Stomach smooth muscle (tissue), 2 donors: ENCODE measurements around the gene TRIM37.

Experiments
- H3K27ac ChIP-seq: one replicate; pipeline ENCODE4 v1.7.0; 2013; ENCODE audit warnings: mild to moderate bottlenecking, low read length, inconsistent platforms
- H3K27me3 ChIP-seq, 2 donors: one replicate each; pipeline ENCODE4 v1.7.0; 2013; ENCODE audit warnings: low read length in 2 of 2; ENCODE audit not compliant: insufficient read depth in 2 of 2, control insufficient read depth in 1 of 2
- H3K36me3 ChIP-seq, 2 donors: one replicate each; pipeline ENCODE4 v1.7.0; 2013; ENCODE audit warnings: low read length in 2 of 2; ENCODE audit not compliant: control insufficient read depth in 2 of 2, insufficient read depth in 2 of 2
- H3K4me1 ChIP-seq: one replicate; pipeline ENCODE4 v1.7.0; 2013; ENCODE audit warnings: low read length; ENCODE audit not compliant: control insufficient read depth, insufficient read depth
- H3K4me3 ChIP-seq, 2 donors: one replicate each; pipeline ENCODE4 v1.7.0; 2013; ENCODE audit warnings: low read length in 2 of 2
- H3K9ac ChIP-seq, 2 donors: one replicate each; pipeline ENCODE4 v1.7.0; 2013; ENCODE audit warnings: low read length in 2 of 2, mild to moderate bottlenecking in 1 of 2
- H3K9me3 ChIP-seq, 2 donors: one replicate each; pipeline ENCODE4 v1.7.0; 2013; ENCODE audit warnings: low read length in 2 of 2; ENCODE audit not compliant: control insufficient read depth in 2 of 2
- donor health status: healthy.
- donor health status: Pancreatic carcinoma.

Gene TRIM37

GRCh38 chr17:58996968-58997367, 109.7 kb downstream of the TRIM37 start:
- Histone ChIP-seq H3K9ac (no peak overlapping the region), H3K4me3 (no peak overlapping the region), H3K27me3 (no peaks in the 10 kb centered on the region), H3K9me3 (no peaks in the 10 kb centered on the region), H3K4me1 (peaks cover 2% of the 10 kb centered on the region), H3K27ac (no peak overlapping the region), H3K36me3 (peaks cover 5 to 17% of the 10 kb centered on the region in 2 donors)

GRCh38 chr17:58995247-58995940, 111.3 kb downstream of the TRIM37 start:
- Histone ChIP-seq H3K4me3 (no peak overlapping the region), H3K9ac (no peak overlapping the region), H3K27ac (no peak overlapping the region), H3K36me3 (peaks cover 5 to 12% of the 10 kb centered on the region in 2 donors), H3K27me3 (no peaks in the 10 kb centered on the region), H3K9me3 (no peaks in the 10 kb centered on the region), H3K4me1 (peaks cover 2% of the 10 kb centered on the region)

- Histone ChIP-seq H3K36me3 (peaks cover 2 to 6% of the 10 kb centered on the region in 2 donors), H3K27me3 (no peaks in the 10 kb centered on the region), H3K4me3 (no peak overlapping the region), H3K9ac (no peak overlapping the region), H3K9me3 (no peaks in the 10 kb centered on the region), H3K27ac (no peak overlapping the region), H3K4me1 (peaks cover 2% of the 10 kb centered on the region)
Measured at GRCh38 chr17:58993311-58993710, 113.4 kb downstream of the TRIM37 start.

GRCh38 chr17:58991718-58992331, 114.9 kb downstream of the TRIM37 start:
- Histone ChIP-seq H3K9ac (no peak overlapping the region), H3K4me3 (no peak overlapping the region), H3K9me3 (no peaks in the 10 kb centered on the region), H3K4me1 (peaks cover 2% of the 10 kb centered on the region), H3K27ac (no peak overlapping the region), H3K27me3 (no peaks in the 10 kb centered on the region), H3K36me3 (peaks cover 0 to 4% of the 10 kb centered on the region in 2 donors)

- Histone ChIP-seq H3K9ac (no peak overlapping the region), H3K4me3 (no peak overlapping the region), H3K4me1 (peaks cover 2% of the 10 kb centered on the region), H3K27ac (no peak overlapping the region), H3K9me3 (no peaks in the 10 kb centered on the region), H3K27me3 (no peaks in the 10 kb centered on the region), H3K36me3 (peaks cover 0 to 4% of the 10 kb centered on the region in 2 donors)
Measured at GRCh38 chr17:58989629-58990028, 117.1 kb downstream of the TRIM37 start.

GRCh38 chr17:58985971-58986370, 120.7 kb downstream of the TRIM37 start:
- no peak overlapping the region for H3K4me3 ChIP-seq
- H3K27me3 ChIP-seq, result no peaks in the 10 kb centered on the region
- no peaks in the 10 kb centered on the region for H3K4me1 ChIP-seq
- peaks cover 0 to 2% of the 10 kb centered on the region in 2 donors for H3K36me3 ChIP-seq
- no peak overlapping the region for H3K27ac ChIP-seq
- H3K9me3 ChIP-seq, result no peaks in the 10 kb centered on the region
- no peak overlapping the region for H3K9ac ChIP-seq

GRCh38 chr17:58985367-58985766, 121.3 kb downstream of the TRIM37 start:
- no peak overlapping the region for H3K27ac ChIP-seq
- no peaks in the 10 kb centered on the region for H3K9me3 ChIP-seq

GRCh38 chr17:58982626-58983025, 124.1 kb downstream of the TRIM37 start:
- Histone ChIP-seq H3K9me3 (no peaks in the 10 kb centered on the region), H3K9ac (no peak overlapping the region), H3K27me3 (no peaks in the 10 kb centered on the region), H3K4me1 (no peaks in the 10 kb centered on the region), H3K27ac (no peak overlapping the region), H3K36me3 (peaks cover 0 to 2% of the 10 kb centered on the region in 2 donors), H3K4me3 (no peak overlapping the region)

More at GRCh38 chr17:58985367-58985766, 121.3 kb downstream of the TRIM37 start:
- H3K36me3 ChIP-seq, result peaks cover 0 to 2% of the 10 kb centered on the region in 2 donors
- no peaks in the 10 kb centered on the region for H3K27me3 ChIP-seq
- no peak overlapping the region for H3K4me3 ChIP-seq
- H3K4me1 ChIP-seq, result no peaks in the 10 kb centered on the region
- H3K9ac ChIP-seq, result no peak overlapping the region

- H3K27ac ChIP-seq, result no peak overlapping the region
- no peaks in the 10 kb centered on the region for H3K36me3 ChIP-seq
- no peak overlapping the region for H3K9ac ChIP-seq
- H3K9me3 ChIP-seq, result no peaks in the 10 kb centered on the region
- H3K27me3 ChIP-seq, result no peaks in the 10 kb centered on the region
- no peak overlapping the region for H3K4me3 ChIP-seq
- H3K4me1 ChIP-seq, result no peaks in the 10 kb centered on the region
Measured at GRCh38 chr17:58980706-58981481, 125.8 kb downstream of the TRIM37 start.

- no peak overlapping the region for H3K27ac ChIP-seq
- no peaks in the 10 kb centered on the region for H3K9me3 ChIP-seq
- no peak overlapping the region for H3K4me3 ChIP-seq
- H3K9ac ChIP-seq, result no peak overlapping the region
- H3K4me1 ChIP-seq, result no peaks in the 10 kb centered on the region
- no peaks in the 10 kb centered on the region for H3K36me3 ChIP-seq
- no peaks in the 10 kb centered on the region for H3K27me3 ChIP-seq
Measured at GRCh38 chr17:58976541-58976940, 130.1 kb downstream of the TRIM37 start.
